Astrocyte of the spinal cord (primary cell): Measurements from ENCODE around the gene CLGN.
"Not testable (repeated sequence)": the region's sequence is repeated elsewhere in the genome, so short reads cannot be mapped to it uniquely, and the experiment has no call there.

Source experiments
- DNase-seq: peaks from one replicate; pipeline ENCODE4 v3.0.0; 2011; ENCODE audit warnings: low read depth, low spot score
- H3K4me3 ChIP-seq: 2 replicates; pipeline ENCODE4 v1.5.1; 2011; ENCODE audit warnings: low read depth, mild to moderate bottlenecking, low read length, moderate library complexity
- in situ Hi-C: cut with HindIII; loops from 2 replicates; pipeline ENCODE4 v1.10.0; 2017; ENCODE audit warnings: low sequenced_read_pairs
- TF ChIP-seq, protein P1 (sequence below): IDR thresholded peaks from 2 replicates; pipeline ENCODE4 v1.5.1; 2012; ENCODE audit warnings: low read depth, mild to moderate bottlenecking, low read length, inconsistent platforms

CLGN gene

GRCh38 chr4:140450352-140450751 lies 22.9 kb upstream of the CLGN start:
- no peak overlapping the region for H3K4me3 ChIP-seq
- peak; percentile 7 for DNase-seq
- in situ Hi-C loops, result no loop called here
- TF ChIP-seq, protein P1, sequence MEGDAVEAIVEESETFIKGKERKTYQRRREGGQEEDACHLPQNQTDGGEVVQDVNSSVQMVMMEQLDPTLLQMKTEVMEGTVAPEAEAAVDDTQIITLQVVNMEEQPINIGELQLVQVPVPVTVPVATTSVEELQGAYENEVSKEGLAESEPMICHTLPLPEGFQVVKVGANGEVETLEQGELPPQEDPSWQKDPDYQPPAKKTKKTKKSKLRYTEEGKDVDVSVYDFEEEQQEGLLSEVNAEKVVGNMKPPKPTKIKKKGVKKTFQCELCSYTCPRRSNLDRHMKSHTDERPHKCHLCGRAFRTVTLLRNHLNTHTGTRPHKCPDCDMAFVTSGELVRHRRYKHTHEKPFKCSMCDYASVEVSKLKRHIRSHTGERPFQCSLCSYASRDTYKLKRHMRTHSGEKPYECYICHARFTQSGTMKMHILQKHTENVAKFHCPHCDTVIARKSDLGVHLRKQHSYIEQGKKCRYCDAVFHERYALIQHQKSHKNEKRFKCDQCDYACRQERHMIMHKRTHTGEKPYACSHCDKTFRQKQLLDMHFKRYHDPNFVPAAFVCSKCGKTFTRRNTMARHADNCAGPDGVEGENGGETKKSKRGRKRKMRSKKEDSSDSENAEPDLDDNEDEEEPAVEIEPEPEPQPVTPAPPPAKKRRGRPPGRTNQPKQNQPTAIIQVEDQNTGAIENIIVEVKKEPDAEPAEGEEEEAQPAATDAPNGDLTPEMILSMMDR, result no peak

DNA sequence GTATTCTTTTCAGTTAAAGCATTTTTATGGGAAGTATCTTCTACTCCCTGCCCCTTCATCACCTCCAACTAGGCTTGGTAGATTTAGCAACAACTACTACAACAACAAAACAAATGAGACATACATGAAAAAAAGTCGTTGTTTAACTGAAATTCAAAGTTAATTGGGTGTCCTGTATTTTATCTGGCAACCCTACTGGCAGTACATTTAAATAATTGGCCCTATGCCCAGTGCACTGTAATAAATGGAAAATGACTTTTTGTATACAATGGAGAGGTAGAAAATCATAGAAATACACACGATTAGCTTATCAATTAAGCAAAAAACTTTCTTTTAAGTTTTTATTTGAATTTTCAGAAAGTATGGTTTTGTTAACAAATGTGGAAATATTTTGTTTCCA lies 21.4 kb upstream of the CLGN start:
- in situ Hi-C loops, result no loop called here
- TF ChIP-seq, protein P1, result no peak
- peak; percentile 15 for DNase-seq
- no peak overlapping the region for H3K4me3 ChIP-seq

GRCh38 chr4:140448162-140448561 lies 20.7 kb upstream of the CLGN start:
- in situ Hi-C loops, result no loop called here
- no peak for DNase-seq
- H3K4me3 ChIP-seq, result no peak overlapping the region
- TF ChIP-seq, protein P1, result no peak

DNA sequence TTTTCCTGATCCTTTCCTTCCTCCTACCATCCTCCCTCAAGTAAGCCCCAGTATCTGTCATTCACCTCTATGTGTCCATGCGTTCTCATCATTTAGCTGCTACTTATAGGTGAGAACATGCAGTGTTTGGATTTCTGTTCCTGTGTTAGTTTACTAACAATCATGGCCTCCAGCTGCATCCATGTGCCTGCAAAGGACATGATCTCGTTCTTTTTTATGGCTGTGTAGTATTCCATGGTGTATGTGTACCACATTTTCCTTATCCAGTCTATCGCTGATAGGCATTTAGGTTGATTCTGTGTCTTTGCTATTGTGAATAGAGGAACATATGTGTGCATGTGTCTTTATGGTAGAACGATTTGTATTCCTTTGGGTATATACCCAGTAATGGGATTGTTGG lies 16.9 kb upstream of the CLGN start:
- H3K4me3 ChIP-seq, in situ Hi-C loops, DNase-seq: not testable (repeated sequence)

- in situ Hi-C loops, result no loop called here
- H3K4me3 ChIP-seq, result no peak overlapping the region
- TF ChIP-seq, protein P1, result no peak
- DNase-seq, result no peak
These were observed 12.2 kb upstream of the CLGN start for GRCh38 chr4:140439644-140440142.

DNA sequence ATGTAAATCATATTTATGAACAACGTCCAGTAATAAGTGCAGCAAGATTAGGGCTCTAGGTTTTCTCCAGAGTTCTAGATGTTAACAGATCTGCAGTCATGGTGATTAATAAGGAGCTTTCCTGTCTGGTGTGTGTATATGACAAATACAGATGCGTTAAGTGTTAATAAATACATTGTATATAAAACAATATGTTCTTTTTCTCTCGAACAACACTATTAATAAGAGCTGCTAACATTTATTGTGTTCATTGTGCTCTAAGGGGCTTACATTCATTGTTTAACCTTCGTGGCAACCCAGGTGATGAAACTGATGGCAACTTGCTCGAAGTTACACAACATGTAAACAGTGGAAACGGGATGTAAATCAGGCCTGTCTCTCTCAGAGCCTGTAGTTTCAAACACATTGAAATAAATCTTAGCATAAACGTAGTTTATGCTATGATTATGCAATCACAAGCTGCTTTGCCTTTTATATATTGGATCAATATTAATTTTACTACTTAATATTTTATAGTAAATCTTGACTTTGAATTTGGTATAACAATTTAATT lies 547 bp upstream of the CLGN start:
- in situ Hi-C loops, result no loop called here
- DNase-seq, result no peak
- TF ChIP-seq, protein P1, result no peak

DNA sequence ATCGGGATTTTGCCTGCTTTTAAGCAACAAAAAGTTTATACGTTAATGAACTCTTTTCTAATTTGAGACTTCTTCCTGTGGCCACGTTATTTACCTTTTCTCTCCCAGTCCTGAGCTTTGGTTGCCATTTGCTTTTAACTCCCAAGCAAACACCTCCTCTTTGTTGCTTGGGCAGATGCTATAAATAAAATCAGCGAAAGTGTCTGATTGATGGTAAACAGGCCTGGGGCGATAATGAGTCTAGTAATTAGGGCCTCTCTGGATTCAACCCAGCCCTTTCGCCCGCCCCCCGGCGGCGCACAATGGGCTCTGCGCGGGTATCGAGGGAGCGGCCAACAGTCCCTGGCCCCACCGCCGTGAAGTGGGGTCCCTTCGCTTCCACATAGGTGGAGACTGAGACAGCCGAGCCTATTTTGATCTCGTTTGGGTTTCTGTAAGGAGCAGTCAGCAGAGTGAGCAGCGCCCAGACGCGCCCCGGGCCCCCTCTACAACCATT lies 790 bp downstream of the CLGN start:
- in situ Hi-C loops, result no loop called here
- DNase-seq, result peak; percentile 18
- TF ChIP-seq, protein P1, result peak; percentile 25
- peak overlapping the region; percentile 57 for H3K4me3 ChIP-seq

More for the DNA sequence above, 547 bp upstream of the CLGN start:
- peak overlapping the region; percentile 57 for H3K4me3 ChIP-seq
